Measurements from ENCODE around the gene RET.

GRCh38 chr10:43122826-43123225 is 46.0 kb downstream of the RET start:
- no peak for TF ChIP-seq POLR2AphosphoS5 (IDR thresholded peaks at IDR 0.05; ENCODE audit: low read depth, low read length)
- TF ChIP-seq POLR2A (IDR thresholded peaks at IDR 0.05; ENCODE audit: control extremely low read depth in 1 of 2, low read depth in 2 of 2, low read length in 2 of 2) = no peak
- TF ChIP-seq MAX (IDR thresholded peaks at IDR 0.05) = no peak
- no peak for TF ChIP-seq EGR1 (IDR thresholded peaks at IDR 0.05; ENCODE audit: borderline replicate concordance, low read depth, low read length)

All from H1 (cell line).